SK-N-SH (cell line): ENCODE results near the gene CACUL1. TPM values are rescaled to one million over a fixed set of nuclear protein-coding genes. Genes with fewer than 3 reads are reported as not detected.

Experiments used
- CTCF ChIA-PET: fragments of 300-600, 350-600 bp; formaldehyde crosslinking; extraction: SDS; loops from one replicate; lab custom pipeline; 2021; lab: Yijun Ruan, JAX
- POLR2A ChIA-PET: fragments of 350-600 bp; sonication (Branson Sonifier 250); formaldehyde crosslinking; extraction: SDS; loops from one replicate; lab custom pipeline; 2020; ENCODE audit warnings: antibody characterized with exemption, inconsistent platforms; lab: Yijun Ruan, JAX
- DNase-seq: peaks from one replicate; pipeline ENCODE4 v3.0.0; 2012
- H2AFZ ChIP-seq: fragments of 200-600 bp; sonication (generic); 2 replicates; pipeline ENCODE4 v1.8.1; 2016; ENCODE audit warnings: antibody characterized with exemption, mild to moderate bottlenecking, low read depth
- H3F3A ChIP-seq: fragments of 200-600 bp; sonication (generic); replicated peaks from 2 replicates; pipeline ENCODE3; 2016; ENCODE audit warnings: antibody characterized with exemption, mild to moderate bottlenecking; ENCODE audit not compliant: insufficient read depth
- H3K27ac ChIP-seq, 2 experiments: fragments of 200-500 bp in 1 of 2; fragments of 200-600 bp in 1 of 2; sonication (Bioruptor generic) in 1 of 2; sonication (generic), shearing (Covaris generic) in 1 of 2; 2 replicates each; pipeline versions ENCODE4 v1.5.1 to v1.6.1; 2014 to 2016; ENCODE audit warnings: low read depth in 2 of 2, inconsistent platforms in 1 of 2, low read length in 1 of 2, mild to moderate bottlenecking in 1 of 2, mixed read lengths in 1 of 2
- H3K27me3 ChIP-seq: fragments of 200-600 bp; sonication (generic), shearing (Covaris generic); 2 replicates; pipeline ENCODE4 v1.6.1; 2016; ENCODE audit warnings: mixed run types; ENCODE audit not compliant: insufficient read depth
- H3K36me3 ChIP-seq, 2 experiments: fragments of 200-500 bp in 1 of 2; fragments of 200-600 bp in 1 of 2; sonication (Bioruptor generic) in 1 of 2; sonication (generic) in 1 of 2; replicated peaks in 1 of 2; 2 replicates each; pipeline versions ENCODE3 to v1.5.1; 2014 to 2016; ENCODE audit warnings: low read length in 1 of 2, mild to moderate bottlenecking in 1 of 2; ENCODE audit not compliant: insufficient read depth in 2 of 2, control insufficient read depth in 1 of 2
- H3K4me1 ChIP-seq, 2 experiments: fragments of 200-500 bp in 1 of 2; fragments of 200-600 bp in 1 of 2; sonication (Bioruptor generic) in 1 of 2; sonication (generic), shearing (Covaris generic) in 1 of 2; 2 replicates each; pipeline versions ENCODE4 v1.5.1 to v1.6.1; 2014 to 2016; ENCODE audit warnings: low read depth in 1 of 2, low read length in 1 of 2, mixed run types in 1 of 2; ENCODE audit not compliant: insufficient read depth in 2 of 2, control insufficient read depth in 1 of 2
- H3K4me2 ChIP-seq: fragments of 200-600 bp; sonication (generic), shearing (Covaris generic); 2 replicates; pipeline ENCODE4 v1.6.1; 2017; ENCODE audit warnings: mixed run types
- H3K4me3 ChIP-seq, 2 experiments: fragments of 200-500 bp in 1 of 2; fragments of 200-600 bp in 1 of 2; sonication (Bioruptor generic) in 1 of 2; sonication (generic), shearing (Covaris generic) in 1 of 2; 2 replicates each; pipeline versions ENCODE4 v1.5.1 to v1.8.1; 2014 to 2016; ENCODE audit warnings: low read depth in 2 of 2, inconsistent platforms in 1 of 2, low read length in 1 of 2, mild to moderate bottlenecking in 1 of 2, mixed read lengths in 1 of 2, moderate library complexity in 1 of 2
- H3K79me2 ChIP-seq: fragments of 200-600 bp; sonication (generic); 2 replicates; pipeline ENCODE4 v1.8.1; 2017; ENCODE audit warnings: mild to moderate bottlenecking; ENCODE audit not compliant: insufficient read depth
- H3K9ac ChIP-seq: fragments of 200-600 bp; sonication (generic); 2 replicates; pipeline ENCODE4 v1.6.1; 2017; ENCODE audit warnings: mixed run types
- H3K9me2 ChIP-seq: fragments of 200-600 bp; sonication (generic); 2 replicates; pipeline ENCODE4 v1.6.1; 2017; ENCODE audit warnings: mixed run types
- H3K9me3 ChIP-seq: fragments of 200-600 bp; sonication (generic); 2 replicates; pipeline ENCODE4 v1.6.1; 2017; ENCODE audit warnings: mixed run types, mild to moderate bottlenecking, moderate library complexity
- H4K20me1 ChIP-seq: fragments of 200-600 bp; sonication (generic); 2 replicates; pipeline ENCODE4 v1.6.1; 2017; ENCODE audit warnings: mild to moderate bottlenecking, mixed run types; ENCODE audit not compliant: insufficient read depth
- CHD2 ChIP-seq: fragments of 150-350 bp; IDR thresholded peaks from 2 replicates; pipeline ENCODE4 v1.6.1; 2018; ENCODE audit warnings: low read length; ENCODE audit not compliant: partially characterized antibody
- ELF1 ChIP-seq: IDR thresholded peaks from 2 replicates; pipeline ENCODE4 v1.4.0; 2012
- EP300 ChIP-seq, 2 experiments: IDR thresholded peaks; 2 replicates each; pipeline versions ENCODE4 v1.4.0 to v1.6.1; 2012; ENCODE audit warnings: borderline replicate concordance in 1 of 2, low read depth in 1 of 2, low read length in 1 of 2
- FOSL2 ChIP-seq: IDR thresholded peaks from 2 replicates; pipeline ENCODE4 v1.4.0; 2012; ENCODE audit warnings: low read depth, mild to moderate bottlenecking, moderate library complexity, borderline replicate concordance
- FOXM1 ChIP-seq: IDR thresholded peaks from 2 replicates; pipeline ENCODE4 v1.4.0; 2012; ENCODE audit warnings: low read depth, mild to moderate bottlenecking
- JUND ChIP-seq: IDR thresholded peaks from 2 replicates; pipeline ENCODE4 v1.4.0; 2012
- MAX ChIP-seq: IDR thresholded peaks from 2 replicates; pipeline ENCODE4 v1.4.0; 2012; ENCODE audit warnings: low read depth
- MEF2A ChIP-seq: IDR thresholded peaks from 2 replicates; pipeline ENCODE4 v1.4.0; 2012; ENCODE audit warnings: low read depth, borderline replicate concordance
- NFIC ChIP-seq: IDR thresholded peaks from 2 replicates; pipeline ENCODE4 v1.4.0; 2012; ENCODE audit warnings: borderline replicate concordance
- NRF1 ChIP-seq: IDR thresholded peaks from 2 replicates; pipeline ENCODE4 v1.6.1; 2012; ENCODE audit warnings: low read depth, mild to moderate bottlenecking, low read length
- PBX3 ChIP-seq: IDR thresholded peaks from 2 replicates; pipeline ENCODE4; 2012
- POLR2AphosphoS5 ChIP-seq: IDR thresholded peaks from 2 replicates; pipeline ENCODE4 v1.6.1; 2012; ENCODE audit warnings: low read depth, low read length
- REST ChIP-seq: IDR thresholded peaks from 2 replicates; pipeline ENCODE4 v1.6.1; 2012; ENCODE audit warnings: mild to moderate bottlenecking, low read depth, low read length, moderate library complexity
- RXRA ChIP-seq: IDR thresholded peaks from 2 replicates; pipeline ENCODE4 v1.4.0; 2012; ENCODE audit warnings: low read depth, mild to moderate bottlenecking, borderline replicate concordance
- SIN3A ChIP-seq: IDR thresholded peaks from 2 replicates; pipeline ENCODE4 v1.6.1; 2012; ENCODE audit warnings: low read depth, mild to moderate bottlenecking, low read length, moderate library complexity, borderline replicate concordance
- SMC3 ChIP-seq: IDR thresholded peaks from 2 replicates; pipeline ENCODE4 v1.6.1; 2012; ENCODE audit warnings: low read depth, low read length, improper control_type of control experiment
- TCF12 ChIP-seq: IDR thresholded peaks from 2 replicates; pipeline ENCODE4 v1.4.0; 2012
- TEAD4 ChIP-seq: IDR thresholded peaks from 2 replicates; pipeline ENCODE4 v1.4.0; 2012; ENCODE audit warnings: mild to moderate bottlenecking, borderline replicate concordance; ENCODE audit not compliant: insufficient read depth
- USF1 ChIP-seq: IDR thresholded peaks from 2 replicates; pipeline ENCODE4 v1.4.0; 2012; ENCODE audit warnings: low read depth, borderline replicate concordance
- USF2 ChIP-seq: fragments of 150-350 bp; IDR thresholded peaks from 2 replicates; pipeline ENCODE4 v1.6.1; 2017; ENCODE audit warnings: antibody characterized with exemption, low read length, low read depth, borderline replicate concordance
- WGBS: methylation state at CpG from one replicate; pipeline ENCODE4 v1.1.6; 2017; ENCODE audit warnings: low lambda C conversion rate; 5-methylcytosine and 5-hydroxymethylcytosine counted together
- polyA plus RNA-seq, 3 experiments: library from polyadenylated mRNA; depleted of rRNA; stranded (reverse); fragments of >200 nt; gene quantifications; 2 replicates each; pipeline ENCODE4 v1.2.3, GENCODE V29; 2012

CACUL1 gene
- polyA plus RNA-seq, 1 of the 3 experiments (the other 2 are of a cell fraction), result 2.6 TPM

- TF ChIP-seq REST (no peak), MEF2A (no peak), JUND (no peak), USF2 (no peak), SMC3 (no peak), PBX3 (no peak), CHD2 (no peak), ELF1 (no peak), POLR2AphosphoS5 (no peak), RXRA (no peak), NRF1 (no peak), MAX (no peak), SIN3A (no peak), FOXM1 (no peak)
These were observed 9.4 kb upstream of the CACUL1 start (continued) for GRCh38 chr10:118764195-118764594.

- Histone ChIP-seq H3K4me3 (no peak overlapping the region), H3K36me3 (no peaks in the 10 kb centered on the region), H3K9me3 (no peaks in the 10 kb centered on the region), H3K4me2 (no peak overlapping the region), H3K27me3 (no peaks in the 10 kb centered on the region), H4K20me1 (no peaks in the 10 kb centered on the region), H3K9me2 (no peaks in the 10 kb centered on the region), H2AFZ (no peak overlapping the region), H3K79me2 (no peaks in the 10 kb centered on the region), H3K27ac (no peak overlapping the region), H3F3A (no peaks in the 10 kb centered on the region), H3K4me1 (peaks cover 0 to 11% of the 10 kb centered on the region in 2 experiments; a peak in 2 of 4 replicates), H3K9ac (no peak overlapping the region)
- no peak for DNase-seq
- whole genome bisulfite sequencing, result 70% methylated on average over 3 of the region's 3 CpGs
- no peak for TF ChIP-seq EP300 (IDR thresholded peaks at IDR 0.05; ENCODE audit: borderline replicate concordance in 1 of 2, low read depth in 1 of 2, low read length in 1 of 2)
- no peak for TF ChIP-seq POLR2AphosphoS5
- no peak for TF ChIP-seq USF1
- TF ChIP-seq TEAD4, result no peak
- no peak for TF ChIP-seq FOXM1
- TF ChIP-seq NFIC, result no peak
- no peak for TF ChIP-seq TCF12
- no peak for TF ChIP-seq PBX3
- TF ChIP-seq FOSL2, result no peak
- ChIA-PET POLR2A (no interaction called here), CTCF (no interaction called here)
These were observed 8.6 kb upstream of the CACUL1 start for GRCh38 chr10:118763202-118763988.
